ENCODE measurements around the gene MX1.

Gene MX1, protein sequence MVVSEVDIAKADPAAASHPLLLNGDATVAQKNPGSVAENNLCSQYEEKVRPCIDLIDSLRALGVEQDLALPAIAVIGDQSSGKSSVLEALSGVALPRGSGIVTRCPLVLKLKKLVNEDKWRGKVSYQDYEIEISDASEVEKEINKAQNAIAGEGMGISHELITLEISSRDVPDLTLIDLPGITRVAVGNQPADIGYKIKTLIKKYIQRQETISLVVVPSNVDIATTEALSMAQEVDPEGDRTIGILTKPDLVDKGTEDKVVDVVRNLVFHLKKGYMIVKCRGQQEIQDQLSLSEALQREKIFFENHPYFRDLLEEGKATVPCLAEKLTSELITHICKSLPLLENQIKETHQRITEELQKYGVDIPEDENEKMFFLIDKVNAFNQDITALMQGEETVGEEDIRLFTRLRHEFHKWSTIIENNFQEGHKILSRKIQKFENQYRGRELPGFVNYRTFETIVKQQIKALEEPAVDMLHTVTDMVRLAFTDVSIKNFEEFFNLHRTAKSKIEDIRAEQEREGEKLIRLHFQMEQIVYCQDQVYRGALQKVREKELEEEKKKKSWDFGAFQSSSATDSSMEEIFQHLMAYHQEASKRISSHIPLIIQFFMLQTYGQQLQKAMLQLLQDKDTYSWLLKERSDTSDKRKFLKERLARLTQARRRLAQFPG

DNA sequence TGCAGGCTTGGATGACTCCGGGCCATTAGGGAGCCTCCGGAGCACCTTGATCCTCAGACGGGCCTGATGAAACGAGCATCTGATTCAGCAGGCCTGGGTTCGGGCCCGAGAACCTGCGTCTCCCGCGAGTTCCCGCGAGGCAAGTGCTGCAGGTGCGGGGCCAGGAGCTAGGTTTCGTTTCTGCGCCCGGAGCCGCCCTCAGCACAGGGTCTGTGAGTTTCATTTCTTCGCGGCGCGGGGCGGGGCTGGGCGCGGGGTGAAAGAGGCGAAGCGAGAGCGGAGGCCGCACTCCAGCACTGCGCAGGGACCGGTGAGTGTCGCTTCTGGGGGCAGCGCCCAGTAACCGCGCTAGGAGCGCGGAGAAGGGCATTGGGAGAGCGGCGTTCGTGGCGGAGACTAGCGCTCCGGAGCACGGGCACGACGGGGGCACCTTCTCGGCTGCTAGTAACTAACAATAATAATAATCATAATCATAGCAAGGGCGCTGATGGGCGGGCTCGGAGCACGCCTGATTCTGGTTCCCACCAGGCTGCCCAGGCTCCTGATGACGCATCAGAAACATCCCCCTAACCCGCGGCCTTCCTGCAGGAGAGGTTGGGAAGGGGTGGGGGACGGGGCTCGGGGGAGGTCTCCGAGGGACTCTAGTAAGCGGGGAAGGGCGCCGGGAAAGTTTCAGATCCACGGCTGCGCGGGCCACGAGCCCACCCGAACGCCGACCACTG is at the start of gene MX1:
MX1 (plus strand) TSS at position 286 of the 722 bp plus-strand sequence. CDS start 5,832 bp downstream, outside the sequence.
- DNase-seq: peak; percentile 81

GRCh38 chr21:41377715-41378114 is 48.3 kb upstream of the MX1 start:
- no peak for DNase-seq

GRCh38 chr21:41378849-41379248 is 47.2 kb upstream of the MX1 start:
- DNase-seq: no peak

DNA sequence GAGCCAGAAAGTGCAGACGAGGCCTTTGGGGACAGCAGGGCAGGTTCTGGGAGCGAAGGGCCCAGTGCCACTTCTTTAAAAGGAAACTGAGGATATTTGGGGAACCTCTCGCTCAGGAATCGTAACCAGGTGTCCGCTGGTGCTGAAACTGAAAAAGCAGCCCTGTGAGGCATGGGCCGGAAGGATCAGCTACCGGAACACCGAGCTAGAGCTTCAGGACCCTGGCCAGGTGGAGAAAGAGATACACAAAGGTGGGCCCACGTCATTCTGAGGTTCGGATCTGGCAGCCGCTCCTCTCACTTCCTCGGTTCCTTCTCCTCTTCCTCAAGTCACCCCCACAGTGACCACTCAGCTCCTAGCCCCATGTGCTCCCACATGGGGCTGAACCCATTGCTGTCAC is 46.1 kb upstream of the MX1 start:
- DNase-seq: no peak

DNA sequence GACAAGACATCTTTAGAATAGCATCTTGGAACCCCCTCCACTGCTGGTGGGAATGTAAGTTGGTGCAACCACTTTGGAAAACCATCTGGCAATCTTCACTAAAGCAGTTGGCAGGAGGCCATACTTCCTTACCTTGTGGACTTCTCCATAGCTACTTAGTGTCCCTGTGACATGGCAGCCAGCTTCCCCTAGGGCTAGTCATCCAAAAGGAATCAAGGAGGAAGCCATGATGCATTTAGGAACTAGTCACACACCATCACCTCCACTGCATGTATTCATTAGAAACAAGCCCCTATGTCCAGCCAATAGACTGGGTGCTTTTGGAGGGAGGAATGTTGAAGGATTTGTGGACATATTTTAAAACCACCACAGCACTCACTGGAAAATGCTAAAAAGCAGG is 44.3 kb upstream of the MX1 start:
- DNase-seq: no peak

DNA sequence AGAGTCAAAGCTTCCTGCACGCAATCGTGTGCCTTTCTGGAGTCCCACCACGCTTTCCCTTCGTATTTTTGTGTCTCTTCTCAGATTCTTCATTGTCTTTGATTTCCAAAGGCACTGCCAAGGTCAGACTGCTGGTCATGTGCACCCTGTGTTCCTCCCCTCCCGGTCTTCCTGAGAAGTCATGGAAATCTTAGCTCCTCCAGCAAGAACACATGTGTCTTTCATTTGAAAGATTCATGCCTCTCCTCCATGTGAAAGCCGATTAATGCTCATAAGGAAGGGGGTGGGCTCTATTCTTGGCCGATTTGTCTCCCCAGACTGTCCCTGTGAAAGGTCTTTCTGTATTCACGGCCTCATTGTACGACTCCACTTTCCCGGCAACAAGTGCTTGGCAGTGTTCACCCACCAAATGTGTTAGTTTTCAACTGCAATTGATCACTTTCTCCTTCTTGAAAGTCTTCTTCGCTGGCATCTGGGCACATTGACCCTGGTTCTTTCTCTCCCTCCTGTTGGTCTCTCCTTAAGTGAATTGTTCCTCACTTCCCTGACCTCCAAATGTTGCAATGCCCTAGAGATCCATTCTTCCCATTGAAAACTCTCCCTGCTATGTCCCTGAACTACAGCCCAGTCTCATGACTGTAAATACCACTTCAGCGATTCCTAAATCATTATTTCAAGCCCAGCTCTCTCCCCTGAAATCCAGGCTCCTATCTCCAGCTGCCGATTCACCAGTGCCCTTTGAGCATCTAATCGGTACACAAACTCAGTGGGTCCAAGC is 38.8 kb upstream of the MX1 start:
- no peak for DNase-seq

GRCh38 chr21:41387824-41388223 is 38.2 kb upstream of the MX1 start:
- no peak for DNase-seq

GRCh38 chr21:41388259-41388658 is 37.8 kb upstream of the MX1 start:
- no peak for DNase-seq

GRCh38 chr21:41390043-41390639 is 35.9 kb upstream of the MX1 start:
- DNase-seq: no peak

DNA sequence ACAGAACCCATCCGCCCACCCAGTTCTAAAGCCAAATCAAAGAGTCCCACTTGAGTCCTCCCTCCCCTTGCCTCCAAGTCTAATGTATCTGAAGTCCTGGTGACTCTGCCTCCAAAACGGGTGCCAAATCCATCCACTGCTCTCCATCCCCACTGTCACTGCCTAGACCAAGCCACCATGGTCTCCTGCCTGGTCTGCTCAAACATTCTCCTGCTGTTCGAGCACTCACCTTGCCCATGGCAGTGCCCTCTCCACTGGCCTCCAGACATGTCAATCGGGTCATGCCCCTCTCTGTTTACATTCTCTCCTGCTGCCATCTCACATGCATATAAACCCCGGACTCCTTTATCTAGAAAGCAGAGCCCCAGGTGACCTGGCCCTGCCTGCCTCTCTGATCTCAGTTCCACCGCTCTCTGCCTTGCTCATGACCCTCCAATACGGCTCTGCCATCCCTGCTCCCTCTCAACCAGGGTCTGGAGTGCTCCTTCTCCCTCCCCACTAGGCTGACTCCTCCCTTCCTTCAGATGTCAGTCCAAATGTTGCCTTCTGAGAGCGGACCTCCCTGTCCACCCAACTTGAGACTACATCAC is 32.1 kb upstream of the MX1 start:
- no peak for DNase-seq

DNA sequence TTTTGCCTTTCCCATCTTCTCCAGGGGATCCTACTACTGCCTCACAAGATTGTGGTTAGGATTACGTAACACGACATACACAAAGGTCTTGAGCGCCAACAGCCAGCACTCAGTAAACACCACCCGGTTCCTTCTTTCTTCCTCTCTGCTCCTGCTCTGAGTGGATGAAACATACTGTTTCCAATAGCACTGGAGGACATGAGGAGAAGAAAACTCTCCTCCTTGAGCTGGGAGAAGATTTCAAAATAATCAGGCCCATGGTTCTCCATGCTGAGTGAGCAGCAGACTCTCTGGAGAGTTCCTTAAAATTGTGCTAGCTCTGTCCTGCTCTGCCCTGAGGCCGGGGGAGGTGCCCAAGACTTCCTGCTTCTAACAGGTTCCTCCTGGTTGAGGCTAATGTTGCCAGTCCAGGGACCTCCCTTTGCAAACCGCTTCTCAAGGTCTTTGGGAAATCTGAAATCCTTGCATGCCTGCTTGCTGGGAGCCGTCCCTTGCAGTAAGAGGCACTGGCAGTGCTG is 29.4 kb upstream of the MX1 start:
- no peak for DNase-seq

- DNase-seq: no peak
Observed at GRCh38 chr21:41397471-41397891, 28.6 kb upstream of the MX1 start.

DNA sequence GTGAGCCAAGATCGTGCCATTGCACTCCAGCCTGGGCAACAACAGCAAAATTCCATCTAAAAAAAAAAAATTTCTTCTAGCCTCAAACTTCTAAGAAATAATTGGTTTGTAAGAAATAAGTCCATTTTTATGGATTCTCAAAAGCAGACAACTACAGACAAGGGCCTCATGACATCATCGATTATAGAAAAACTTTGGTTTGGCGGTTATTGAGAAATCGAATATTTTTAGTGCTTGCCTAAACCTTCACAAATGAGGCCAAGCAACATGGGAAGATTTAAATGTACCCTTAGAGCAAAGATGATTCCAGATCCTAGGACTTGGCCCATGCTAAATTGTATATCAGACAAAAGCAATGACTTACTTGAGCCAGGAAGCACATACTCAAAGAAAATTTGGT is 27.8 kb upstream of the MX1 start:
- DNase-seq: no peak

DNA sequence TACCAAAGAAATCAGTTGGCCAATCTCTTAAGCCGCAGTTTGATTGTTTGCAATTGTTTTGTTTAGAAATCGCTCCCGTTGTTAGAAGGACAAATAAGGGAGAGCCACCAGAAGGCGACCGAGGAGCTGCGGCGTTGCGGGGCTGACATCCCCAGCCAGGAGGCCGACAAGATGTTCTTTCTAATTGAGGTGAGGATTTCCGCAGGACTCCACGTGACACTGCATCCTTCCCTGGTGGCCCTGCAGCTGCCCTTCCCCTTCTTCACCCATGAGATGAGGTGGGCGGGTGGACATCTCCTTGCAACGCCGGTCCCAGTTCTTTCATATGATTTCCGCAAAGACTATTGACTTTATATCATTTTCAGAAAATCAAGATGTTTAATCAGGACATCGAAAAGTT is 27.2 kb upstream of the MX1 start:
- no peak for DNase-seq

- DNase-seq: no peak
Observed at GRCh38 chr21:41399246-41399800, 26.7 kb upstream of the MX1 start.

DNA sequence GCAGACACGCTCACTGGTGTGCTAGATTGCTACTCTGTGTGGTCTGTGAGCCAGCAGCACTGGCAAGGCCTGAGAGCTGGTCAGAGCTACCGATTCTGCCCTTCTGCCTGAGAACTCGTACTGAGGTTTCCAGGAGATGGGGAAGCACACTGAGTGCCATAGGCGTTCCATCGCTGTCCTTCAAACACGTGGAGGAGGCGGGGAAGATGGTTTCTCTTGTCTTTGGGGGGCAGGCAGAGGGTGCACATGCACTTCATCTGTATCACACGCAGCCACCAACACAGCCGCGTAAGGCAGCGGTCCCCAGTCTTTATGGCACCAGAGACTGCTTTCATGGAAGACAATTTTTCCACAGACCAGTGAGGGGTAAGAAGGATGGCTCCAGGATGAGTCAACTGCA is 23.8 kb upstream of the MX1 start:
- no peak for DNase-seq

DNA sequence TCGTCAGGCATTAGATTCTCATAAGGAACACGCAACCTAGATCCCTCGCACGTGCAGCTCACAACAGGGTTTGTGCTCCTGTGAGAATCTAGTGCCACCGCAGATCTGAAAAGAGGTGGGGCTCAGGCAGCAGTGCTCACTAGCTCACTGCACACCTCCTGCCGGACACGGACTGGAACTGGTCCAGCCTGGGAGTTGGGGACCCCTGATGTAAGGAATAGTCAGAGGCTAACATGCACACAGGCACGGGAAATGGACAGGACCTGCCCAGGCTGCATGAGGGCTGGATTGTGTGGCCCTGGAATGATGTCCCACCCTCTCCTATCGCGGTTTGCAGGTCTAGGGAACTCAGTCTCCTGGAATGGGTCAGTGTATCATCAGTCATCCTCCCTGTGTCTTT is 23.2 kb upstream of the MX1 start:
- DNase-seq: no peak

DNA sequence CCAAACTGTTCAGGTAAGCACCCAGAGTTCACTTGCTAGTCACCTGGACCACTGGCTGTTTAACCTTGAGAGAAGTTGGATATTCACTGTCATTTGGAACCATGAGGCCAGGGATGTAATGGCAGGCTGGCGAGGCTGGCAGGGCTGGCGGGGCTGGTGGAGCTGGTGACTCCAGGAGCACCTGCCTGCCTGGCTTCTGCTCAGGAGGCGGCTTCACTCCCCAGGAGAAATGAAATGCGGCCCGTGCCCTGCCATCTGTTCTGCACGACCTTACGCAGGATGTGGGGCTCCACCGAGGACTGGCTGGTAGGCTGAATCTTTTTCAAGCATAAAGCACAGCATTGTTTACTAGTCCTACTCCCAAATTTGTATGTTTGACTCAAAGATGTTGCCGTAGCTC is 22.7 kb upstream of the MX1 start:
- no peak for DNase-seq

- no peak for DNase-seq
Observed at GRCh38 chr21:41403966-41404365, 22.1 kb upstream of the MX1 start.

- DNase-seq: no peak
Observed at GRCh38 chr21:41405321-41405720, 20.7 kb upstream of the MX1 start.

DNA sequence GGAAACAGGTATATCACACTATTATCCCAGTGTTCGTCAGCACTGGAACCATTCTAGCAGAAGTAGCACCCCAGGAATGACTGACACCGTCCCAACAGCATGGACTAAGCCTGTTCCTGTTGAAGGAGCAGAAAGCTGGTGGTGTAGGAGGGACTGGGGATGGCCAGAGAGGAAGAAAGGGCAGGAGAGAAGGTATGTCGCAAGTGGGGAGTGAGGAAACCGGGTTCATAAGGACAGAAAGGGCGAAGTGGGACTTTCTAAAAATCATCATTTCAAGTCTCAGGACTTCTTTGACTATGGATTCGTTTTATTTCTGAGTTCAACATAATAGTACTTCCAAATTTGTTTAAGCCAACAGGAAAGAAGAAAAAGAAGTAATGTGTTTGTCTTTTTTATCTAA is 19.7 kb upstream of the MX1 start:
- no peak for DNase-seq
